HCT116 (cell line): ENCODE measurements around the gene RAB34. TPM values are rescaled to one million over a fixed set of nuclear protein-coding genes. Genes with fewer than 3 reads are reported as not detected.

ENCODE experiments used
- ATAC-seq: fragments of 200-7000 bp; cut with Tn5 transposase; 2 replicates; pipeline ENCODE4 v1.9.1; 2020; ENCODE audit warnings: mild to moderate bottlenecking, moderate library complexity
- BruUV-seq: library from RNA; stranded (reverse); fragments of 400-500 nt; replicated peaks from 2 replicates; lab custom pipeline; 2021; lab: Mats Ljungman, UMichigan
- CTCF ChIA-PET: fragments of 300-600 bp; sonication (Branson Sonifier 250); formaldehyde crosslinking; loops from one replicate; lab custom pipeline; 2021; ENCODE audit warnings: antibody characterized with exemption; lab: Charles Lee
- POLR2A ChIA-PET: fragments of 300-600, 350-600 bp; sonication (Branson Sonifier 250); formaldehyde crosslinking; loops from one replicate; lab custom pipeline; 2021; ENCODE audit warnings: antibody characterized with exemption; lab: Charles Lee
- RAD21 ChIA-PET, 2 experiments: fragments of 300-600 bp; sonication (Branson Sonifier 250); formaldehyde crosslinking; loops; one replicate each; lab custom pipeline; 2023; ENCODE audit warnings: low total read pairs in 2 of 2; ENCODE audit not compliant: uncharacterized antibody in 2 of 2, unreplicated experiment in 2 of 2, low non-redundant PET in 1 of 2; lab: Charles Lee
- DNase-seq: peaks from one replicate; pipeline ENCODE4 v3.0.0-alpha.2; 2010; ENCODE audit warnings: low read depth, low spot score
- H2AFZ ChIP-seq: fragments of 200-600 bp; shearing (Covaris generic), sonication (generic); 2 replicates; pipeline ENCODE4 v1.6.1; 2017; ENCODE audit warnings: low read depth, mixed run types, mixed read lengths, antibody characterized with exemption, low read length; ENCODE audit not compliant: poor library complexity, severe bottlenecking
- H3K27ac ChIP-seq: 2 replicates; pipeline ENCODE4 v1.5.1; 2012; ENCODE audit warnings: low read depth, low read length
- H3K27me3 ChIP-seq: fragments of 200-600 bp; sonication (generic); 2 replicates; pipeline ENCODE4 v1.6.1; 2016; ENCODE audit warnings: mixed run types, low read length, mixed read lengths; ENCODE audit not compliant: insufficient read depth
- H3K36me3 ChIP-seq, 2 experiments: fragments of 200-500 bp in 1 of 2; fragments of 200-600 bp in 1 of 2; sonication (Bioruptor generic) in 1 of 2; sonication (generic) in 1 of 2; 2 replicates each; pipeline versions ENCODE4 v1.5.1 to v1.6.1; 2014 to 2016; ENCODE audit warnings: low read length in 2 of 2, inconsistent platforms in 1 of 2, mixed read lengths in 1 of 2, mixed run types in 1 of 2; ENCODE audit not compliant: insufficient read depth in 2 of 2, control insufficient read depth in 1 of 2
- H3K4me1 ChIP-seq, 2 experiments: fragments of 200-600 bp in 1 of 2; sonication (generic) in 1 of 2; 2 replicates each; pipeline versions ENCODE4 v1.5.1 to v1.6.1; 2012 to 2017; ENCODE audit warnings: low read length in 2 of 2, inconsistent platforms in 1 of 2, mild to moderate bottlenecking in 1 of 2, mixed read lengths in 1 of 2, mixed run types in 1 of 2, moderate library complexity in 1 of 2; ENCODE audit not compliant: insufficient read depth in 2 of 2, control insufficient read depth in 1 of 2
- H3K4me2 ChIP-seq: fragments of 200-600 bp; sonication (generic); 2 replicates; pipeline ENCODE4 v1.6.1; 2017; ENCODE audit warnings: mixed run types, low read length, mixed read lengths
- H3K4me3 ChIP-seq, 2 experiments: fragments of 200-600 bp in 1 of 2; sonication (generic) in 1 of 2; replicated peaks in 1 of 2; 2 replicates each; pipeline ENCODE4 v1.5.1; 2011 to 2016; ENCODE audit warnings: low read length in 2 of 2, control low read depth in 1 of 2, low read depth in 1 of 2, mild to moderate bottlenecking in 1 of 2, mixed read lengths in 1 of 2, mixed run types in 1 of 2
- H3K79me2 ChIP-seq: fragments of 200-600 bp; sonication (generic); 2 replicates; pipeline ENCODE4 v1.6.1; 2017; ENCODE audit warnings: mild to moderate bottlenecking, mixed run types, low read length, moderate library complexity, mixed read lengths; ENCODE audit not compliant: insufficient read depth
- H3K9ac ChIP-seq: fragments of 200-600 bp; sonication (generic); 2 replicates; pipeline ENCODE4 v1.6.1; 2016; ENCODE audit warnings: low read length, mixed read lengths
- H3K9me2 ChIP-seq: fragments of 200-600 bp; sonication (generic), shearing (Covaris generic); 2 replicates; pipeline ENCODE4 v1.6.1; 2017; ENCODE audit warnings: mixed run types, mild to moderate bottlenecking, moderate library complexity; ENCODE audit not compliant: insufficient read depth
- H3K9me3 ChIP-seq, 2 experiments: fragments of 200-500 bp in 1 of 2; fragments of 200-600 bp in 1 of 2; sonication (Bioruptor generic) in 1 of 2; sonication (generic) in 1 of 2; 2 replicates each; pipeline ENCODE4 v1.6.1; 2014 to 2017; ENCODE audit warnings: low read length in 2 of 2, mixed read lengths in 2 of 2, inconsistent platforms in 1 of 2, low read depth in 1 of 2, mild to moderate bottlenecking in 1 of 2, mixed run types in 1 of 2, moderate library complexity in 1 of 2; ENCODE audit not compliant: control insufficient read depth in 1 of 2, insufficient read depth in 1 of 2
- H4K20me1 ChIP-seq: fragments of 200-600 bp; sonication (generic), shearing (Covaris generic); 2 replicates; pipeline ENCODE4 v1.6.1; 2017; ENCODE audit warnings: mixed run types, mild to moderate bottlenecking, moderate library complexity; ENCODE audit not compliant: insufficient read depth
- CBX3 ChIP-seq: IDR thresholded peaks from 2 replicates; pipeline ENCODE4 v1.6.1; 2012; ENCODE audit warnings: low read depth
- EGR1 ChIP-seq: IDR thresholded peaks from 2 replicates; pipeline ENCODE4 v1.6.1; 2012; ENCODE audit warnings: low read depth
- ELF1 ChIP-seq: IDR thresholded peaks from 2 replicates; pipeline ENCODE4 v1.6.1; 2012; ENCODE audit warnings: low read depth, borderline replicate concordance
- EZH2 ChIP-seq: fragments of 200-600 bp; sonication (generic); IDR thresholded peaks from 2 replicates; pipeline ENCODE4 v1.6.1; 2017; ENCODE audit warnings: antibody characterized with exemption, mixed run types
- EZH2phosphoT487 ChIP-seq: fragments of 200-600 bp; IDR thresholded peaks from 2 replicates; pipeline ENCODE4 v1.6.1; 2018; ENCODE audit warnings: antibody characterized with exemption, borderline replicate concordance
- FOSL1 ChIP-seq: IDR thresholded peaks from 2 replicates; pipeline ENCODE4 v1.6.1; 2012; ENCODE audit warnings: low read depth
- JUND ChIP-seq: IDR thresholded peaks from 2 replicates; pipeline ENCODE4 v1.6.1; 2012
- MAX ChIP-seq: IDR thresholded peaks from 2 replicates; pipeline ENCODE4 v1.6.1; 2012
- POLR2A ChIP-seq: IDR thresholded peaks from 2 replicates; pipeline ENCODE4 v1.7.0; 2011; ENCODE audit warnings: borderline replicate concordance; ENCODE audit not compliant: insufficient read depth, insufficient read length; ENCODE audit errors: extremely low read depth
- RAD21 ChIP-seq: IDR thresholded peaks from 2 replicates; pipeline ENCODE4 v1.6.1; 2012; ENCODE audit warnings: low read depth, mild to moderate bottlenecking
- REST ChIP-seq: IDR thresholded peaks from 2 replicates; pipeline ENCODE4 v1.6.1; 2012; ENCODE audit warnings: low read depth
- SIN3A ChIP-seq: IDR thresholded peaks from 2 replicates; pipeline ENCODE4 v1.6.1; 2012; ENCODE audit warnings: low read depth
- SP1 ChIP-seq: IDR thresholded peaks from 2 replicates; pipeline ENCODE4 v1.6.1; 2012; ENCODE audit warnings: low read depth
- SRF ChIP-seq: IDR thresholded peaks from 2 replicates; pipeline ENCODE4 v1.6.1; 2012; ENCODE audit warnings: low read depth
- TCF7L2 ChIP-seq: IDR thresholded peaks from 2 replicates; pipeline ENCODE4 v1.7.0; 2011; ENCODE audit warnings: borderline replicate concordance, inconsistent platforms; ENCODE audit not compliant: insufficient read depth, insufficient read length; ENCODE audit errors: extremely low read depth
- YY1 ChIP-seq: IDR thresholded peaks from 2 replicates; pipeline ENCODE4 v1.6.1; 2011; ENCODE audit warnings: low read length, low read depth, moderate library complexity, mild to moderate bottlenecking; ENCODE audit not compliant: insufficient replicate concordance; ENCODE audit errors: extremely low read depth
- ZBTB33 ChIP-seq: IDR thresholded peaks from 2 replicates; pipeline ENCODE4 v1.6.1; 2011; ENCODE audit warnings: mild to moderate bottlenecking, low read length, moderate library complexity; ENCODE audit not compliant: insufficient replicate concordance; ENCODE audit errors: extremely low read depth
- intact Hi-C: fragments of 100-400 bp; cut with micrococcal nuclease; formaldehyde crosslinking; loops from 2 replicates; pipeline ENCODE4 v1.10.0; 2022
- total RNA-seq: library from RNA; stranded (reverse); gene quantifications from one replicate; pipeline ENCODE4 v1.2.1, GENCODE V29; 2021; ENCODE audit not compliant: unreplicated experiment
- TF ChIP-seq, protein P1 (sequence below), 3 experiments: fragments of 200-600 bp in 1 of 3; sonication (generic) in 1 of 3; IDR thresholded peaks in 2 of 3; conservative IDR thresholded peaks in 1 of 3; 2 replicates each; pipeline ENCODE4 v1.5.1; 2012 to 2017; ENCODE audit warnings: low read depth in 2 of 3, low read length in 2 of 3, antibody characterized with exemption in 1 of 3, borderline replicate concordance in 1 of 3, control low read depth in 1 of 3, mild to moderate bottlenecking in 1 of 3, mixed read lengths in 1 of 3, mixed run types in 1 of 3, moderate library complexity in 1 of 3; ENCODE audit not compliant: insufficient read depth in 1 of 3

RAB34 gene
- total RNA-seq, 1 experiment from 2014 or later = 0.59 TPM

- TF ChIP-seq EZH2phosphoT487 = no peak
- TF ChIP-seq, all 23 proteins: peak for 0
These were observed 15.7 kb upstream of the RAB34 start (continued) for GRCh38 chr17:28733346-28733745.

DNA sequence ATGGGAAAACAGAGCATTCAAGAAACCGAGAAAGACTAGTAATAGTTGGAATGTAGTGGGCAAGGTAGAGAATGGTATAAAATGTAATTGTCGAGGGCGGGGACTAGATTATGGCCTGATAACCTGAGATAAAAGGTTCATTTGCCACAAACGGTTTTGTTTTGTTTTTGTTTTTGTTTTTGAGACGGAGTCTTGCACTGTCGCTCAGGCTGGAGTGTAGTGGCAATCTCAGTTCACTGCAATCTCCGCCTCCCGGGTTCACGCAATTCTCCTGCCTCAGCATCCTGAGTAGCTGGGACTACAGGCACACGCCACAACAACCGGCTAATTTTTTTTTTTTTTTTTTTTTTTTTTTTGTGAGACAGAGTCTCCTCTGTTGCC, 12.3 kb upstream of the RAB34 start:
- Histone ChIP-seq H3K27me3 (no peaks in the 10 kb centered on the region), H2AFZ (no peak overlapping the region), H3K27ac (peak overlapping the region; percentile 89), H3K4me2 (0 out of 2 replicates have a peak overlapping the region, but pooled peaks have one; percentile 99), H3K36me3 (no peaks in the 10 kb centered on the region), H3K9ac (no peak overlapping the region), H3K4me1 (peaks cover 22 to 49% of the 10 kb centered on the region in 2 experiments), H3K79me2 (no peaks in the 10 kb centered on the region; the same call in 1 of the 2 replicates), H3K9me2 (no peaks in the 10 kb centered on the region), H3K4me3 (no peak overlapping the region), H4K20me1 (0 out of 2 replicates have a peak, but pooled peaks cover 4% of the 10 kb centered on the region), H3K9me3 (no peaks in the 10 kb centered on the region)
- ATAC-seq (no peak), DNase-seq (no peak)
- BruUV-seq = no TSS peak
- POLR2A ChIA-PET = interaction anchor here (2.5 to 5.4 kb wide), 2 partner anchors 10 to 18 kb away, joined by 34 to 149 read pairs; partner anchors contain the start of genes RPL23A and TRAF4
- intact Hi-C loops = loop anchor here (5.0 kb wide), 1 partner anchor 382 kb away; no protein-coding TSS in a partner anchor
- CTCF ChIA-PET = interaction anchor here (0.7 to 5.2 kb wide), 3 partner anchors 18 to 895 kb away, joined by 3 to 207 read pairs (median 40); partner anchors contain the start of gene TRAF4
- TF ChIP-seq POLR2A (no peak), ZBTB33 (no peak), EGR1 (no peak), YY1 (no peak), JUND (no peak), REST (no peak), RAD21 (no peak), TCF7L2 (no peak), SP1 (no peak), EZH2 (no peak), MAX (no peak), EZH2phosphoT487 (no peak), ELF1 (no peak), CBX3 (no peak), SIN3A (no peak), FOSL1 (no peak), SRF (no peak)
- TF ChIP-seq, protein P1, sequence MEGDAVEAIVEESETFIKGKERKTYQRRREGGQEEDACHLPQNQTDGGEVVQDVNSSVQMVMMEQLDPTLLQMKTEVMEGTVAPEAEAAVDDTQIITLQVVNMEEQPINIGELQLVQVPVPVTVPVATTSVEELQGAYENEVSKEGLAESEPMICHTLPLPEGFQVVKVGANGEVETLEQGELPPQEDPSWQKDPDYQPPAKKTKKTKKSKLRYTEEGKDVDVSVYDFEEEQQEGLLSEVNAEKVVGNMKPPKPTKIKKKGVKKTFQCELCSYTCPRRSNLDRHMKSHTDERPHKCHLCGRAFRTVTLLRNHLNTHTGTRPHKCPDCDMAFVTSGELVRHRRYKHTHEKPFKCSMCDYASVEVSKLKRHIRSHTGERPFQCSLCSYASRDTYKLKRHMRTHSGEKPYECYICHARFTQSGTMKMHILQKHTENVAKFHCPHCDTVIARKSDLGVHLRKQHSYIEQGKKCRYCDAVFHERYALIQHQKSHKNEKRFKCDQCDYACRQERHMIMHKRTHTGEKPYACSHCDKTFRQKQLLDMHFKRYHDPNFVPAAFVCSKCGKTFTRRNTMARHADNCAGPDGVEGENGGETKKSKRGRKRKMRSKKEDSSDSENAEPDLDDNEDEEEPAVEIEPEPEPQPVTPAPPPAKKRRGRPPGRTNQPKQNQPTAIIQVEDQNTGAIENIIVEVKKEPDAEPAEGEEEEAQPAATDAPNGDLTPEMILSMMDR (IDR thresholded peaks at IDR 0.05 in 2 of 3, conservative IDR thresholded peaks at IDR 0.05 in 1 of 3; ENCODE audit: borderline replicate concordance in 1 of 3, insufficient read depth in 1 of 3, low read depth in 2 of 3, low read length in 2 of 3) = no peak
- RAD21 ChIA-PET = no interaction called here
